ENCODE measurements around the gene TPRA1.

GRCh38 chr3:127544803-127545201 is 45.7 kb downstream of the TPRA1 start:
- TF ChIP-seq CTCF (IDR thresholded peaks at IDR 0.05) (no peak), EZH2 (IDR thresholded peaks at IDR 0.05) (no peak), EZH2phosphoT487 (IDR thresholded peaks at IDR 0.05) (no peak)

All from neural progenitor cell (in vitro differentiated cells).